HG03175 (cell line): ENCODE measurements around the gene C5orf15.
A peak's percentile ranks its signal among the peaks of the same experiment; 100 is the strongest.
"Not testable (repeated sequence)": the region's sequence is repeated elsewhere in the genome, so short reads cannot be mapped to it uniquely, and the experiment has no call there.

ENCODE experiments used
- ATAC-seq: cut with Tn5 transposase; IDR thresholded peaks from one replicate; pipeline ENCODE4 v1.9.1; 2021; ENCODE audit warnings: mild to moderate bottlenecking, moderate library complexity; ENCODE audit not compliant: unreplicated experiment

Gene C5orf15

DNA sequence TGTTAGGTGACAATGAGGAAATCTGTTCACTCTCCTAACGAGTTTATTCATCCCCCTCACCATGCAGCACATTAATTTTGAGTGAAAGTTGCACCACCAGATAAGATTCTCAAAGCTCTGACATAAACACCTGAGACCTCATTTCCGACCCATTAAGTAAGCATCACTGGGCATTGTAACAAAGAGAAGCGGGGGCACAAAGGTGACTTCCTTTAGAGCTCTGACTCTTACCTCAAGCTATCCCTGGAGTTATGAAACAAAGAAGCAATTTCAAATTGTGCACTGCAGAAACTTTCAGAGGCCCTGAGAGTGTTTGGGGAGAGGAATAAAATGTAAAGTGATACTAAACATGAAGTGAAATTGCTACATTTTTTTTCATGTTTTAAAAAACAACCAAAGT, 29.5 kb downstream of the C5orf15 start:
- ATAC-seq = peak; percentile 45

DNA sequence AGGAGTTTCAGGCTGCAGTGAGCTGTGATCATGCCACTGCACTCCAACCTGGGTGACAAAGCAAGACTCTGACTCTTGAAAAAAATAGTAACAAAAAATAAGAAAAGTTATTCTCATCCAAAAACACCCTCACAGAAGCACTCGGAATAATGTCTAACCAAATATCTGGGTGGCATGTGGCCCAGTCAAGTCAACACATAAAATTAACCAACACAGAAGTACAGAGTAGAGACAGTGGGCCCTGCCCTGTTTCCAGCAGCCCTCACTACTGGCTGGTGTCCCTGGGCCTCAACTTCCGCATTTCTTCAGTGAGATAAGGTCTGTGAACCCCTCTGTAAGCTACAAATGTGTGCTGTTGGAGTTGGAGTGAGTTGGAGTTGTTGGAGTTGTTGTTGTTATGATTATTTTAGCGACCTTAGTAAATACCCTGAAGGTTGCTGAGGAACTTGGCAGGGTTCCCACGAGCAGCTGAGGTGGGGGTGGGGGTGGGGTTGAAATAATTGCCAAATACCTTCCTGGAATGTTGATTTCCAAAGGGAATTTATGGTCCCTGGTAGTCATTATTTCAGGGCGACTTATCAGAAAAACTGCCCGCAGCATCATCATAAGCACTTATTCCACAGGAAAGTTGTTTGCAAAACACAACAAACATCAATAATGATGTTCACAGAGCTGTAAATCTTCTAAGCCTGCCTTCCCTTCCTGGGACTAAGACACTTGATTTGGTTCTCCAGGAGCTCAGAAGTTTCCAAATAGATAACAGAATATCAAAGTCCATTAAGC, 30.2 kb downstream of the C5orf15 start:
- no peak for ATAC-seq

DNA sequence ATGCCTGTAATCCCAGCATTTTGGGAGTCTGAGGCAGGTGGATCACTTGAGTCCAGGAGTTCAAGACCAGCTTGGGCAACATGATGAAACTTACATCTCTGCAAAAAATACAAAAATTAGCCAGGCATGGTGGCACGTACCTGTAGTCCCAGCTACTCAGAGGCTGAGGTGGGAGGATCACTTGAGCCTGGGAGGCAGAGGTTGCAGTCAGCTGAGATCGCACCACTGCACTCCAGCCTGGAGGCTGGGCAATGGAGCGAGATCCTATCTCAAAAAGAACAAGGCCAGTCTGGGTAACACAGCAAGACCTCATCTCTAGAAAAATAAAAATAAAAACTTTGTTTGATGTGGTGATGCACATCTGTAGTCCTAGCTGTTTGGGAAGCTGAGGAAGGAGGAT, 30.8 kb downstream of the C5orf15 start:
- not testable (repeated sequence) for ATAC-seq

DNA sequence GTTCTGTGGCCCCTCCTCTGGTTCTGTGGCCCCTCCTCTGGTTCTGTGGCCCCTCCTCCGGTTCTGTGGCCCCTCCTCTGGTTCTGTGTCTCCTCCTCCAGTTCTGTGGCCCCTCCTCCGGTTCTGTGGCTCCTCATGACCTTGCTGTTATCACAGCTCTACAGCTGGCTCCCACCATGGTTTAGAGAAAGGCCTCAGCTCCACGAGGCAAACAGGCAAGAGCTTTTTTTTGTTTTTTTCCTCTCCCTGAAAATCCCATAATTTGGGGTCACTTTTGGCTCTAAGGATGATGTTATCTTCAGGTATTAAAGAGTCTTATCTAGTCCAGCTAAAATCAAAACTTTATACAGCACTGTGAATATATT, 31.8 kb downstream of the C5orf15 start:
- no peak for ATAC-seq

DNA sequence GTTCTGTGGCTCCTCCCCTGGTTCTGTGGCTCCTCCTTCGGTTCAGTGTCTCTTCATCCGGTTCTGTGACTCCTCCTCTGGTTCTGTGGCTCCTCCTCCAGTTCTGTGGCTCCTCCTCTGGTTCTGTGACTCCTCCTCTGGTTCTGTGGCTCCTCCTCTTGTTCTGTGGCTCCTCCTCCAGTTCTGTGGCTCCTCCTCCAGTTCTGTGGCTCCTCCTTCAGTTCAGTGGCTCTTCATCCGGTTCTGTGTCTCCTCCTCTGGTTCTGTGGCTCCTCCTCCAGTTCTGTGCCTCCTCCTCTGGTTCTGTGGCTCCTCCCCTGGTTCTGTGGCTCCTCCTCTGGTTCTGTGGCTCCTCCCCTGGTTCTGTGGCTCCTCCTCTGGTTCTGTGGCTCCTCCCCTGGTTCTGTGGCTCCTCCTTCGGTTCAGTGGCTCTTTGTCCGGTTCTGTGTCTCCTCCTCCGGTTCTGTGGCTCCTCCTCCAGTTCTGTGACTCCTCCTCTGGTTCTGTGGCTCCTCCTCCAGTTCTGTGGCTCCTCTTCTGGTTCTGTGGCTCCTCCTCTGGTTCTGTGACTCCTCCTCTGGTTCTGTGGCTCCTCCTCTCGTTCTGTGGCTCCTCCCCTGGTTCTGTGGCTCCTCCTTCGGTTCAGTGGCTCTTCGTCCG, 32.3 kb downstream of the C5orf15 start:
- ATAC-seq = not testable (repeated sequence)

DNA sequence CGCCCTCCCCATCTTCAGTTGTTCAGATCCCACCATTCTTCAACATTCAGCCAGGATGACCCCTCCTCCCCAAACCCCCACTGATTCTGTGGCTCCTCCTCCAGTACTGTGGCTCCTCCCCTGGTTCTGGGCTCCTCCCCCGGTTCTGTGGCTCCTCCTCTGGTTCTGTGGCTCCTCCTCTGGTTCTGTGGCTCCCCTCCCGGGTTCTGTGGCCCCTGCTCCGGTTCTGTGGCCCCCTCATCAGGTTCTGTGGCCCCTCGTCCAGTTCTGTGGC, 32.8 kb downstream of the C5orf15 start:
- no peak for ATAC-seq

DNA sequence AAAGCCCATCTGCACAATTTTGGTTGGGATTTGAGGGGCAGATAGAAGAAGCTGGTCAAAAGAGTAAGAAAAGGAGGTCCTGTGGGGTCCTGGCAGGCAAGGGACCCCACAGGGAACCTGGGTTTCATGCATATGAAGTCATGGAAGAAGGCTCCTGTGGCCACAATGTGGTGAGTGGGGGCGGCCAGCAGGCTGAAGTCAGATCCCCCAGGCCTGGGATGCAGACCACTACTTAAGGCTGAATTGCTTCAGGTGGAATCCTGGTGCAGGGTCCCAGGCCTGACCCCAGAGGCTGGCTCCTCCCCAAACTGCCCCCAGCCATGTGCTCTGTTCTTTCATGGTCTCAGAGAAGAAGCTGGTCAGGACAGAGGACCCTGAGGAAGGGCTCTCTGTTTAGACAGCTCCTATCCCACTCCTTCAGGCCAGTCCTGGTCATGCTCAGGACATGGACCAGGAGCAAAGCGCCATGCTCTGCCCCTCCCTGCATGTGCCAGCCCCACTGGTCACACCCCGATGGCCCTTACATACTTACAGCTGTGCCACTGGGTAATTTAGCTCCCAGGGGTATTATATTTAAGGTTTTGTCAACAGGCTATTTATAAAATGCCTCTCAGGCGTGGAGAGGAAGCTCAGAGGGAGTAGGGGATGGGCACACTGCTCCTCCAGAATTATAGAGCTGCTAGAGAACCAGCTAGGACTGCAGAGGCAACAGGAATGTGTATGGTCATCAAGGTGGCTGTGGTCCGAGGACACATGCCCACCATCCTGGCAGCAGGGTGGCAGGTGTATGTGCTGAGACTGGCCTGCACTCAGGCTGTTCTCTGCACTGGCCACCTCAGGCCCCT, 33.4 kb downstream of the C5orf15 start:
- ATAC-seq = no peak

DNA sequence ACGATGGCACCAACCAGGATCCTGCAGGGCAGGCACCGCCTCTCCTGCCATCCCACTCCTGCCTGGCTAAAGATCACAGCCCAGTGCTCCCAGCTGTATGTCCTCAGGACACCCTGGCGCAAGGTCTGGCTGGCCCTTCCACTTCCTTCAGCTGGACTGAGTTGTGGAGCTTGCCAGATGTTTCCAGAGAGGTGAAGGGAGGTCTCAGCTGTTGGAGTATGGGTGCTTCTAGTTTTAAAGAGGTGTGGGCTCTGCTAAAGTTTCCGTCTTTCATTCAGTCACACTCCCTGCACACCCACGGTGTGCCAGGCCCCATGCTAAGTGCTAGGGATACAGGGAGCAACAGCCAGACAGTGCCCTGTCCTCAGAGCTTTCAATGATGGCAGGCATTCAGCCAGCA, 34.1 kb downstream of the C5orf15 start:
- ATAC-seq = no peak

DNA sequence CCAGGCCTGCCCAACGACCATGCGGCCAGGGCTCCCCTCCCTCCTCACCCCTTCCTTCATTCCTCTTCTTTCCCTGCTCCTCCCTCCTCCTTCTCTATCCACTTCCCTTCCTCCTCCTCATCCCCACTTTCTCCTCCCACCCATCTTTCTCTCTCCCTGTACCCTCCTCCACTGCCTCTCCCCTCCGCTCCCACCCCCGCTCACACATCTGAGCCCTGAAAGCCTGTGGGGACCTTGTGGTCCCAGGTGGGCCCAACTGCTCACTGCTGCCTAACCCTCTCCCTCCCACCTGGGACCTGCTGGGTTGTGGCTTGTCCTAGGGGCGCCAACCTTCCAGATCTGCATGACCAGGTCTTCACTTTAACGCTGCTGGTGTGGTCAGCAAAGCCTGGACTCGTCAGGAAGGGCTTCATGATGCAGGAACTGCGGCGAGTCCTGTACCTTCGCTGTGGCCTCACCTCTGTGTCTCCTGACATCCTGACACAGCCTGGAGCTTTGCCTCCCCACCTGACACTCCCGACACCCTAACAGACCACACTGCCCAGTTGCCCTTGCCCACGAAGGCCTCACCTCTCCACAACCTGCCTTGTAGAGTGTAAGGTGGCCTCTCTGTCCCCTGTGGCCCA, 34.6 kb downstream of the C5orf15 start:
- no peak for ATAC-seq

DNA sequence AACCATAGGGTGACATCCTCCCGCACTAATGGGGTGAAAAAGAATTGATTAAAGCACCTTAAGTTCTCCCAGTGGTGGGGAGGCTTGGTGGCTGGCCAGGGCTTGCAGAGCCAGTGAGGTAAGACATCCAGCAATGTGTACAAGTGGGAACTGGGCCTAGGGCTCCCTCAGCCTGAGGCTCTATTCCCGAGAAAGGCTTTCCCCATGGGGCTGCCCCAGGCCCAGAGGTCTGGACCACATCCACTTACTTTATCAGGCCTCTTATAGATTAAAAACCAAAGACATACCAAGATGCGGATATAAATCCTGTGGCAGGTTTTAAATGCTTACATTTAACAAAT, 35.3 kb downstream of the C5orf15 start:
- ATAC-seq = no peak

DNA sequence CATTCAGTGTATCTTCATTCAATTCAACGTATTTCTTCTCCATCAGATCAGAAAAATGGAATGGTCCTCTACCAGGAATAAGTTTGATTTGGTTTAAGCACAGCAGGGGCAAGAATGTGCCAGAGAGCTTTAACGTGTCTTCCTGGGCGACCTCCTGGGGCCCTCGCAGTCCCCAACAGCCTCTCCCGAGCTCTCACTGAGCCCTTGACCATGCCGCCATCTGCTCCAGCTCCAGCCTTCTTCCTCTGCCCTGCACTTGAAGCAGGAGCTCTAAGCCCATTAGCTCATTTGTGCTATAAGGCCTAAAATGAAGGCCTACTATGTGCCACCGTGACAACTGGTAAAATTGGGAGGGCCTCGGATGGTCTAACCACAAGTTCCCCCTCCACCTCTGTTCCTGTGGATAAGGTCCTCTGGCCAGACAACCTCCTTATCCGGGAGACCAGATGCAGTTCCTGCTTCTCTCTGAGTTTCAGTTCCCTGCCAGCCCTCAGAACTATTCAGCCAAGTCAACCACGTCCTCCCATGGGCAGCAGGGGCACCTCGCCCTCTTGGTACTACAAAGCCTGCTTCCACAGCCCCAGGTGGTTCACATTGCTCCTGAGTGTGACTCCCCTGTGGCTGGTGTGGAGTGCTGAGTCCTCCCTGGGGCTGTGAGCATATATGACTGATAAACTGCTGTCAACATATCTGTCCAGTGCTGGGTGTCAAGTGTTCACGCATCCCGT, 35.8 kb downstream of the C5orf15 start:
- ATAC-seq = no peak

DNA sequence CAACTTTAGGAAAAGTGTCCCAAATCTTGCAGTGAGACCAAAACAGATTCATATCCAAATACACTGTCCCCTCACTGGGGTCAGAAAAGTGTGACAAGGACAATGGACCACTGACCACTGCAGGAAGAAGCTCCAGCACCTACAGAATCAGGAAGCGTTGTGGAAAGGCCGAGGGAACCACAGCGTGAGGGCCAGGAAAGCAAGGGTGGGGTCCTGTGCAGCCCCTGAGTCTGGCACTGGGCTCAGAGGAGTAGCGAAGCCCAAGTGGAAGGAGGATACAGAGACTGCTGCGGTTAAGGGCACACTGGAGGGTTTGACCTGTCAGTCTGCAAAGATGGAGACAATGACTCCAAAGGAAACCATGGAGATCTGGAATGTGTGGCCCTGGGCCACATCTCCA, 36.9 kb downstream of the C5orf15 start:
- no peak for ATAC-seq

DNA sequence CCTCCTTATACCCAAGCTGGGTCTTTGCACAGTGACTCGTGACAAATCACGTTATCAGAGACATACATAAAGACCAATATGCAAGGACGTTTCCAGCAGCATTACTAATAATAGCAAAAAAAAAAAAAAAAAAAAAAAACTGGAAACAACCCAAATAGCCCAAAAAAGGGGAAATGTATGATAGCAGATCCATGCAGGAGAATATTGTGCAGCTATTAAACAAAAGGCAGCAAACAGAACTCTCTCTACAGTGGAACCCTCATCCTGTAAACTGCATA, 37.7 kb downstream of the C5orf15 start:
- no peak for ATAC-seq

DNA sequence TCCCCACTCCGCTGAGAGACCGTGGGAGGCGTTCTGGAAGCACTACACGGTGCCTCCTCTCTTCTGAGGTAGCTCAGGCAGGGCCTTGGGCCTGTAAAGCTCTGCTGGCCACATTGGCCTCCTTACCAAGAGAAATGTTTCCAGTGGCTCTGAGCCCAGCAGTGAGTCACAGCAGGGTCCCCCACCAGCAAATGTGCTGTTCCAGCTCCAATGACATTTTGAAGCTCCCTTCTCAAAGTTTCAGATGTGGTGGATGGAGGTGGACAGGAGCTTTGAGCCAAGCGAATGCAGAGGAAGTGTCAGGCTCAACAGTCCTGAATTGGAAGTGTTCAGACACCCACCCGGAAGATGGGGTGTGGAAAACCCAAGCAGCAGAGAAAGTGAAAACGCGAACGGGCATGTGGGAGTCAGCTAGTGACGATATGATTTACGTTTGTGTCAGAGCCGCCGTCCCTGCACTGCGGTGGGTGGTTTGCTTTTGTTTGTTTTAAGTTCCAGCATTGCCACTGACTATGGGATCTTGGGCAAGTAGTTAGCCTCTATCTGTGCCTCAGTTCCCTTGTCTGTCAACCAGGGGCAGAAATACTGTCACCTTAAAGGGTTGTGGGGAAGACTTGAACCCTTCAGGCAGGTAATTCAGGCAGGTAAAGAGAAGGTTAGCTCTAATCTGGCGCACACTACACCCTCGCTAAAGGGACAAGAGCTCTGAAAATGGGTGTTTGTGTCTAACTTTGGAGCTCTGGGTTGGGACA, 38.2 kb downstream of the C5orf15 start:
- peak; percentile 40 for ATAC-seq

DNA sequence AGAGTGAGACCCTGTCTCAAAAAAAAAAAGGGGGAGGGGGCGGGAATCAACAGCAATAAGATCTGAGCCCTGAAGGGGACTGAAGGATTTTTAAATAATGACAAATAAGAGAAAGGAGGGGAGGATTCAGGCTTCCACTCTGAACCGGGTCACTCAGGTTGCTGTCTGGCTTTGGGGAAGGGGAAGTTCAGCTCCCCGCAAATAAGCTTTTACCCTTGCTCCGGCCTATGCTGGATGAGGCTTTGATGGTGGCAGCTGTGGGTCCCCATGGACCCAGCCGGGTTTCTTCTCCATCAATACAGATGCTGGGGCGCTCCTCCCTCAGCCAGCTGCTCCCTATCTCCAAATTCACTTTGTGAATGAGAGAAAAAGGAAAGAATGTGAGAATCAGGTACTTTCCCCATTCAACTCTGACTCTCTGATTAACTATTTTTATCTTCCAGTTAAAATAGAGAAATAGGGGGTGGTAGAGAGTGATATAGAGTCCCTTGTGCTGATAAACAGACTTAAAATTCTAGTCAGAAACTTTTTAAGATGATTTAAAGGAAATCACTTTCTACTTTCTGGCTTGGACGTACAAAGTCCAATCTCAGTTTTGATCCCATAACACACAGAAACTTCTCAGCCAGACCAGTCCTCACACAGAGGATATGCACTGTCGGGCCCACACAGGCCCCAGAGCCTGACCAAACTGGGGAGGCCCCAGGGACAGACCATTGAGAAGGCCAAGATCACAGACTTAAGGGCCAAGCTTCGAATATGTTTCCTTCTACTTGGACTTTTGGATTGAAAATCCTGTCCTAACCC, 39.6 kb downstream of the C5orf15 start:
- no peak for ATAC-seq

DNA sequence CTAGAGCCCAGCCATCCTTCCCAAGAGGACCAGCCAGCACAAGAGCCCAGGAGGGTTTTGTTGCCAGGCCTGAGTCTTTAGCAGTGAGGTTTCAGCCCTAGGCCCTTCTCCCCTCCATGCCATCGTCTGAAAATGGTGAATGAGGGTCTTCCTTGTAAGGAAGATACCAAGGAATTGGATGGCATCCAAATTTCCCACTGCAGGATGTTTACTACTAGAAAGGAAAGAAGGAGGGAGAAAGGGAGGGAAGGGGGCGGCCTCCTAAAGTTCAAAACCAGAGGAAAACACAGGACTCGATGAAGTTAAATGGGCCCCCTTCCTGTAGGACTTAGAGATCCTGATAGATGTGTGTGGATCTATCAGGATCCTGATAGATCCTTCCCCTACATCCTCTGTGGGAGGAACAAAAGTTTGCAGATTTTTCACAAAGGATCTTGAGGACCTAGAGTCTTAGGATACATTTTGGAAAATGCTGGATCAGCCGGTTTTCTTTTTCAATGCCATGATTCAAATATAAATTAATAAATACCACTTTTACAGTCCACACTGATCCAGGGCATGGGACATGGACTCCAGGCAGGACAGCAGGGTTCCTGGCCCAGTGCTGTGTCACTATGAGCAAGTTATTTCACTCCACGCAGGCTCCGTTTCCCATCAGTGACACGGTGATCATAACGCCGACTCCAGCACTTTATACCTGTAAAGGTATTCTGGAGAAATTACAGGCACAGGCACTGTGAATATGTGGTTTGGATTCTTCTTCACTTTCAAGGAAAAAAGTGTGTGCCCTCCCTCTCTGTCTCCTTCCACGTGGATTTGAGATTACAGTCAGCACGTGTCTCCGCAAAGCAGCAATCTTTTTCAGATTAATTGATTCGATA, 40.9 kb downstream of the C5orf15 start:
- ATAC-seq = no peak

DNA sequence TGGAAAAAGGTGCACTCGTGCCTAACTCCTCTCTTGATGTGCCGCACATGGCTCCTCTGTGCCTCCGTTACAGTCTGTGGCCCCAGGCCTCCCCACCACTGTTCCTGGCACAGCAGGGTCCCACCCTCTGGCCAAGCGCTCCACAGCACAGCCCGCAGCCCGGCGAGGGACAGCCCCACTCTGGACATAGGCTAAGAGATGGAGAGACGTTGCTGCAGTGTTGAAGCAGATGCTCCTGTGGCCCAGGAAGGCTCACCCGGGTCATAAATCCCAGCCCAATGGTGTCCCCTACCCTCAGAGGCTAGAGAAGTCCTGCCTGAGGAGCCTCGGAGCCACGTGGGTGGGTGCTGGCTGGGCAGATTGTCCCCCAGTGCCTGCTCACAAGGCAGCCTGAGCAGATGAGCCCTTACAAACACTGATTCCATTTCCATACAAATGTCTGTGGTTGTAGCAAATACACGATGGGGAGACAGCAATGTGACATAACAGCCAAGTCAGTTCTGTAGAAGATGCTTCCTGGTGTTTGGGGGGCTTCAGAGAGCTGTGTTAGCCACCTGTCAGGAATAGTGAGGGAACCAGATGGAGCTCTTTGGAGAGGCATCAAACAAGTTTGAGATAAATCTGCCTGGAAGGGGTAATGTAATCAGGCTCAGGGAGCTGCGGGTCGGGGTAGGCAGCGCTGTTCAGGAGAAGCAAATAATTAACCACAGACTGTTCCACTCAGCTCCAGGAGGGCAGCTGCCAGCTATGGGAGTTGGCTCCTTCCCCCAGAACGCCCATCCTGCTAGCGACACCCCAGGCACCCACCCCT, 41.7 kb downstream of the C5orf15 start:
- no peak for ATAC-seq
